ENCODE data around the gene TRAPPC3. TPM values are rescaled to one million over a fixed set of nuclear protein-coding genes. Genes with fewer than 3 reads are reported as not detected.

TRAPPC3 gene
- total RNA-seq, 1 donor from 2014 or later = 52.1 TPM

- Histone ChIP-seq H3K36me3 (peaks cover 0 to 24% of the 10 kb centered on the region in 2 donors), H3K27me3 (no peaks in the 10 kb centered on the region), H3K4me1 (peaks cover 52% of the 10 kb centered on the region), H3K27ac (peak overlapping the region; percentile 82), H3K9me3 (no peaks in the 10 kb centered on the region), H3K4me3 (no peak overlapping the region)
- DNase-seq (ENCODE audit: extremely low spot score in 2 of 2) = no peak
- intact Hi-C loops (cut with DNase I) = no loop called here
- TF ChIP-seq POLR2A (IDR thresholded peaks at IDR 0.05) (no peak), CTCF (IDR thresholded peaks at IDR 0.05) (no peak), POLR2AphosphoS5 (IDR thresholded peaks at IDR 0.05; ENCODE audit: insufficient read depth in 1 of 2, low read depth in 1 of 2) (no peak)
Measured at GRCh38 chr1:36135796-36136195, 13.5 kb downstream of the TRAPPC3 start.

GRCh38 chr1:36135330-36135667, 14.0 kb downstream of the TRAPPC3 start:
- TF ChIP-seq POLR2A (IDR thresholded peaks at IDR 0.05) (no peak), POLR2AphosphoS5 (IDR thresholded peaks at IDR 0.05; ENCODE audit: insufficient read depth in 1 of 2, low read depth in 1 of 2) (no peak), CTCF (IDR thresholded peaks at IDR 0.05) (no peak)
- Histone ChIP-seq H3K27me3 (no peaks in the 10 kb centered on the region), H3K36me3 (peaks cover 0 to 24% of the 10 kb centered on the region in 2 donors), H3K4me3 (no peak overlapping the region), H3K4me1 (peaks cover 47% of the 10 kb centered on the region), H3K9me3 (no peaks in the 10 kb centered on the region), H3K27ac (peak overlapping the region; percentile 82)
- intact Hi-C loops (cut with DNase I) = no loop called here
- no peak for DNase-seq (ENCODE audit: extremely low spot score in 2 of 2)

GRCh38 chr1:36134505-36135329, 14.6 kb downstream of the TRAPPC3 start:
- H3K27ac ChIP-seq = peak overlapping the region; percentile 82
- no peaks in the 10 kb centered on the region for H3K9me3 ChIP-seq
- peaks cover 0 to 22% of the 10 kb centered on the region in 2 donors for H3K36me3 ChIP-seq
- intact Hi-C loops (cut with DNase I) = loop anchor here (5.0 kb wide), 1 partner anchor 37 kb away; no protein-coding TSS in a partner anchor
- no peak overlapping the region for H3K4me3 ChIP-seq
- no peak for TF ChIP-seq POLR2A (IDR thresholded peaks at IDR 0.05)
- no peak for TF ChIP-seq POLR2AphosphoS5 (IDR thresholded peaks at IDR 0.05; ENCODE audit: insufficient read depth in 1 of 2, low read depth in 1 of 2)
- TF ChIP-seq CTCF (IDR thresholded peaks at IDR 0.05) = peak; percentile 65 to 76 (median 69)
- H3K27me3 ChIP-seq = no peaks in the 10 kb centered on the region
- H3K4me1 ChIP-seq = peaks cover 41% of the 10 kb centered on the region
- DNase-seq (ENCODE audit: extremely low spot score in 2 of 2) = no peak

GRCh38 chr1:36134031-36134430, 15.3 kb downstream of the TRAPPC3 start:
- H3K4me3 ChIP-seq = no peak overlapping the region
- H3K36me3 ChIP-seq = peaks cover 0 to 15% of the 10 kb centered on the region in 2 donors
- no peak for DNase-seq (ENCODE audit: extremely low spot score in 2 of 2)
- no peaks in the 10 kb centered on the region for H3K27me3 ChIP-seq
- no peak for TF ChIP-seq POLR2AphosphoS5 (IDR thresholded peaks at IDR 0.05; ENCODE audit: insufficient read depth in 1 of 2, low read depth in 1 of 2)
- no peak for TF ChIP-seq POLR2A (IDR thresholded peaks at IDR 0.05)
- no peak for TF ChIP-seq CTCF (IDR thresholded peaks at IDR 0.05)
- H3K9me3 ChIP-seq = no peaks in the 10 kb centered on the region
- peak overlapping the region; percentile 82 for H3K27ac ChIP-seq
- intact Hi-C loops (cut with DNase I) = loop anchor here (5.0 kb wide), 1 partner anchor 37 kb away; no protein-coding TSS in a partner anchor
- peaks cover 40% of the 10 kb centered on the region for H3K4me1 ChIP-seq

- DNase-seq (ENCODE audit: extremely low spot score in 2 of 2) = no peak
- Histone ChIP-seq H3K4me3 (no peak overlapping the region), H3K27me3 (no peaks in the 10 kb centered on the region), H3K27ac (peak overlapping the region; percentile 82), H3K4me1 (peaks cover 40% of the 10 kb centered on the region), H3K36me3 (peaks cover 0 to 13% of the 10 kb centered on the region in 2 donors), H3K9me3 (no peaks in the 10 kb centered on the region)
- TF ChIP-seq POLR2AphosphoS5 (IDR thresholded peaks at IDR 0.05; ENCODE audit: insufficient read depth in 1 of 2, low read depth in 1 of 2) (peak in 1 of 2 donors; percentile 42), CTCF (IDR thresholded peaks at IDR 0.05) (no peak), POLR2A (IDR thresholded peaks at IDR 0.05) (no peak)
- intact Hi-C loops (cut with DNase I) = loop anchor here (5.0 kb wide), 1 partner anchor 36 kb away; no protein-coding TSS in a partner anchor
Measured at GRCh38 chr1:36133484-36133883, 15.8 kb downstream of the TRAPPC3 start.

Measured in vagina (tissue), 2 donors.